ENCODE data around the gene CD5L.

CD5L gene

DNA sequence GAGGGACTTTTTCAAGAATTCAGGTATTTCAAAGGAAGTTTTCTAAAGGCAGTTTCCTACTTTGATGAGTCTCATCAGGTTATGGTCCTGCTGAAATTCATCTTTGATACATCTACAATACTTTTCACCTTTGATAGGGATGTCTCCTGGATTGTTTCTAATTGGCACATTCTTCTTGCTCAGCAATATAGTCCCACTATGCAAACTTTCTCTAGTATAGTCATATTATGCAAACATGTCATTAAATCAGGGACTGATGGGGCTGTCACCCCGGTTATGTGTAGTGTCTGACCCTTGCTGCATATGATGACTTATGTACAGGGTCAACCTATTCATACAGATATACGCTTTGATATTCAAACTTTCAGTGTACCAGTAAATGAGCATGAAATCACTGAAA is 21.3 kb downstream of the CD5L start:
- in situ Hi-C loops (cut with MboI; ENCODE audit: low pct_unique_long_range_greater_than_20kb, low sequenced_read_pairs), result no loop called here
- DNase-seq, result no peak

DNA sequence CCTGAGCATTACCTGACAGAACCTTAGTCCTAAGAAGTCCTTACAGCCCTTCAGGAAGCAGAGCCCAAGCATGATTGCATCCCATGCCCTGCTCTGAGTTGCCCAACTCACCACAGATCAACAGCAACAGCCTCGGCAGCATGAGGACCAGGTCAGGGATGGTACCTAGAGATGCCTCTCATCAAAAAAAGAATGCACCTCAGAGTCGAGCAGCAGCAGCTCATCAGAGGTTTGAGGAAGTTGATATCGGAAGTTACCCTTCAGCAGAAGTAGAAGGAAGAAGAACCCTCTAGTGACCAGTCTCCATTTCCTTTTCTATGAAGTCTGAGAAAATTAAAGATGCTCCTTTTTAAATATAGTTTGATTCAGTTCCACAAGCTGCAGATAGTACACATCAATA is 21.7 kb downstream of the CD5L start, which contains the start of gene FCRL1:
Gene FCRL1, minus strand, starts transcription at position 225 of the 400 bp plus-strand sequence. Its CDS starts 83 bp downstream, at position 142.
- in situ Hi-C loops (cut with MboI; ENCODE audit: low pct_unique_long_range_greater_than_20kb, low sequenced_read_pairs), result no loop called here
- no peak for DNase-seq

DNA sequence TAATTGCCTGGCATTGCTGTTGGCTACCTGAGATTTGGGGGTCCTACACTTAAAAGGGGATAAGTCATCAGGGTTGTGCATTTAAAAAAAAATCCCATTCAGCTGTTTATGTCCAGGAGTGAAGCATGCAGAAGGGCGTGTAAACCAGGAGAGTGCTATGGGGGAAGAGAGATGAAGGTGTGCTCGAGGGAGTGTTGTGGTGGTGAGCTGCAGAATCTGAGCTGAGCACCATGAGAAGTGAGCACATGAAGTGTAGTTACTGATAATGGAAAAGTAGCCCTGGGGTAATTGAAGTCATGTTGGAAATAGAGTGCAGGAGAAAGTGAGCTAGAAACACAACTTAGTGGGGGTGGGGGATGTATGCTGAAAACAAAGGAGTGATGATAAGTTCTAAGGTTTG is 22.4 kb downstream of the CD5L start:
- in situ Hi-C loops (cut with MboI; ENCODE audit: low pct_unique_long_range_greater_than_20kb, low sequenced_read_pairs), result no loop called here
- no peak for DNase-seq

DNA sequence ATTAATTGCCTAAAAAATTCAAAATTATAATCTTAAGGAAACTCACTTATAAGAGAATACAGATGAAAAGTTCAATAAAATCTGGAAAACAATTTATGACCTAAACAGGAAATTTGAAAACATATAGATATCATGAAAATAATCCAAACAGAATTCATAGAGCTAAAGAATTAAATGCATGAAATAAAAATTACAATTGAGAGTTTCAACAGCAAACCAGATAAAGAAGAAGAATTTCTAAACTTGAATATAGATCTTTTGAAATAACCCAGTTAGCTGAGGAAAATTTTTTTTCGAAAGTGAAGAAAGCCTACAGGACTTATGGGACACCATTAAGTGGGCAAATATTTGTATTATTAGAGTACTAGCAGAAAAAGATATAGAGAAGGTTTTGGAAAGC is 28.3 kb downstream of the CD5L start:
- no peak for DNase-seq
- in situ Hi-C loops (cut with MboI; ENCODE audit: low pct_unique_long_range_greater_than_20kb, low sequenced_read_pairs), result no loop called here

DNA sequence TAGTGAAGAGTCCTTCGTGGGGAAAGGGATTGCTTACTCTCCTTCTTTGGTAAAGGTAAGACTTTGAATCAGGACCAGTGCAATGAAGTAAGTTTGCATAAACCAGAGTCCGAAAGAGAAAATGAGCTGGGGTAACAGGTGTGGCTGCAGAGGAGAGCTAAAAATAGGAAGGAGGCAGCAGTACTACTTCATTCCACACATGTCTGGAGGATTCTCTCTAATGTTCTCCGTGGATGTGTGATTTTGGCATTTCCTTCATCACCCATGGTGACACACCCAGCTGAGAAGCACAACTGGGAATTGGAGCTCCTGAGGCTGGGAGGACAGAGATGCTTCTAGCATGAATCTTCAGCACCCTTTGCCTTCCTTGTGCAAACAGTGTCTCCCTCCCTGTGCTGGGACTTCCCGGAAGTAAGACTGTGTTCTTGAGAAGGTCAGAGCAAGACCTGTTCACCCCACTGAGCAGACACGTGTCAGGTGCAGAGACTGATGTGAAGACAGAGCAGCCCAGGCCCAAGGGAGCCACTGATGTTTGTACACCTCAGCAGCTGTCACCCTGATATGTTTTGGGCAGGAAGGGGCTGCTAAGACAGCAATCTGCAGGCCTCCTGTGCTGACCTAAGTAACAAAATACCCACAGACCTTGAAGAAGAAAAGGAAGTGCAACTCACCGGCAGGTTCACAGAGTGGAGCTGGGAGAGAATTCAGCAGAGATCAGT is 35.0 kb downstream of the CD5L start:
- DNase-seq, result no peak
- in situ Hi-C loops (cut with MboI; ENCODE audit: low pct_unique_long_range_greater_than_20kb, low sequenced_read_pairs), result no loop called here

DNA sequence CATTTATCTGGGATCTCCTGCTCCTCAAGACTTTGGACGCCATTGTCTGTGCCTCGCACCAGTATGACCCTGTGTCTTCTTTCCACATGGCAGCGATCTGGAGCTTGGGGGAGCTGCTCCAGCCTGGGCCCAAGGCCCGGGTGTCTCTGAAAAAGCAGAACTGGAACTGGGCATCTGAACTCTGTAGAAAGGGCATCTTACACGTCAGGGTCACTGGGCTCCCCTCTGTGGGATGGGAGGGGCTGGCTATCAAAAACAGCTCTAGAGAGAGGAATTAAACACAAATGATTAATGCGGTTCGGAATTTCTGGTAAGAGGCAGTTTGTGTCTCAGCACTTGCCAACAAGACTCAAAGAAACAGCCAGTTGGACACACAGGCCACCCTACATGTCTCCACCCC is 37.8 kb downstream of the CD5L start:
- DNase-seq, result no peak

DNA sequence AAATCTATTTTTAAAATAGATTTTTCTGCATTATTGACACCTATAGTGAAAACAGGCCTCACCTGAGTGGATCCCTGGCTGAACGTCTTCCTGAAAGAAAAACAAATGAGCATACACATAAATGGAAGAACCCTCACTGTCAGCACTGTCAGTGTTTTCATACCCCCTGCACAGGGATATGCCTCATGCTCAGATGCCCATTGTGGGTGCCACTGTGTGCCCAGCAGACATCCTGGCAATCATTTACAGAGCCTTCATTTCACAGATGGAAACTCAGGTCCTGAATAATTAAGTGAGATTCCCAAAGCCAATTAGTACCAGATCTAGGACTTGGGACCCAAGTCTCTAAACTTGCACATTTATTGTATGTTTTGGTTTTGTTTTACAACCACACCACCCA is 41.6 kb downstream of the CD5L start:
- DNase-seq, result no peak
- in situ Hi-C loops (cut with MboI; ENCODE audit: low pct_unique_long_range_greater_than_20kb, low sequenced_read_pairs), result no loop called here

More for the DNA sequence above, 37.8 kb downstream of the CD5L start:
- in situ Hi-C loops (cut with MboI; ENCODE audit: low pct_unique_long_range_greater_than_20kb, low sequenced_read_pairs), result no loop called here

DNA sequence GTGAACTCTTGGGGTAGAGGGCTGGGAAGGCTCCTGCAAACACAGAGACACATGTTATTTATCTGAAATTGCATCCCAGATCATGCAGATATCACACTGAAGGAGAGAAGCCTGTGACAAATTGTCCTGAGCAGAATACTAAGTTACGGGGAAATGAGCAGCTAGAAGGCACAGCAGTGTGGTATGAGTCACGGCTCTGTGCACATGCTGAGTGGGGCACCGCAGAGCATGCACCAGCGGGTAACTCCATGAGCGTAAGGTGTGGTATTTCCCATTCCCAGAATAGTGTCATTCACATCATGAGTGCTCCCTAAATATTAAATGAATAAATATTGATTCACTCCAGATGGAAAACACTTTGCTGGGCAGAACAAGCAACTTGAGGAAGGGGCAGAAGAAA is 43.4 kb downstream of the CD5L start:
- DNase-seq, result no peak
- in situ Hi-C loops (cut with MboI; ENCODE audit: low pct_unique_long_range_greater_than_20kb, low sequenced_read_pairs), result no loop called here

DNA sequence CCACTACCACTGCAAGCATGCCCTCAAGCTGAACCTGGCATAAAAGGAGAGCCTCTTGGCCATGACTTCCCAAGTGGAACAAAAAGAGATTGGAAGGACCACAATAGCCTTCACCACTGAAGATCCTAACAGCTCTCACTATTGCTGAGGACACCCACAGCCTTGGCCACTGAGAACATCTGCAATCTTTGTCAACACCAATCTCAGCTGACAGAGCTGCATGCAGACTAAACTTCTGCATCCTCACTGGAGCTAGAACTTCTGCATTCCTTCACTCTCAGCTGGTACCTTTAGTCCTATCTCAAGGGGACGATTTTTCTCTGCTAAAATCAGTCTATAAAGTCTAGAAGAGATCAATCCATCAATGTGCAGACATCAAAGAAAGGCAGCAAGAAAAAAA is 56.4 kb downstream of the CD5L start:
- DNase-seq, result no peak
- in situ Hi-C loops (cut with MboI; ENCODE audit: low pct_unique_long_range_greater_than_20kb, low sequenced_read_pairs), result no loop called here

DNA sequence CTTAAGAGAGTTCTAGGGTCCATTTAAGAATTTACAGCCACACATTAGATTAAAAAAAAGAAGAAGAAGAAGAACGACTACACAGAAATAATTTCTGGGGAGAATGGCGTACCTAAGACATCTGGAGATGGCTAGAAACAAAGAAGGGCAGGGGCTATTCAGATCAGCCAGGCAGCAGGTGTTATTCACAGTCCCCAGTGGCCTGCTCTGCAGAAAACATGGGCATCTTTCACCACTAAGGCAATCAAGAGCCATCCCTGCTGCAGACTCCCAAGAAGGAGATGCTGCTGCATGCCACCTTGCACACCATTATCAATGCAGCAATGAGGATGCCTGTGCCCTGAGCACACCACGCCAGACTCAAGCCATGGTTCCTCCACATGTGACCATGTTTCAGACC is 56.8 kb downstream of the CD5L start:
- in situ Hi-C loops (cut with MboI; ENCODE audit: low pct_unique_long_range_greater_than_20kb, low sequenced_read_pairs), result no loop called here
- no peak for DNase-seq

DNA sequence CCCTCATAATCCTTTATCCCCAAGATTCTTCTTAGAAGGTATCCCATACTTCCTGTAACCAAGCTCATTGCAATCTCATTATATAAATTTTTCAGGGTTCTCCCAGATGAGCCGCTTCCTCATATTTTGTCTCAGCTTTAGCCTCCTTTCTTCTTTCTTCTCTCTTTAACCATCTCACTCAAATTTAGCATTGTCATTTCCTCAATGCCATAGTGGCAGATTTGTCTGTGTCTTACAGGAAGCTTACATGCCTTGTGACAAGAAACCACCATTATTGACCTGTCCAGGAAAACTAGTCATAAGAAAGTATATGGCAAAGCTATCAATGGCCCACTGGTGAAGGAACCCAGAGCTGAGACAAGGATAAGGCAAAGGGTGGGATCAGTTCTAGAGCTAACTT is 58.7 kb downstream of the CD5L start:
- in situ Hi-C loops (cut with MboI; ENCODE audit: low pct_unique_long_range_greater_than_20kb, low sequenced_read_pairs), result no loop called here
- DNase-seq, result no peak

DNA sequence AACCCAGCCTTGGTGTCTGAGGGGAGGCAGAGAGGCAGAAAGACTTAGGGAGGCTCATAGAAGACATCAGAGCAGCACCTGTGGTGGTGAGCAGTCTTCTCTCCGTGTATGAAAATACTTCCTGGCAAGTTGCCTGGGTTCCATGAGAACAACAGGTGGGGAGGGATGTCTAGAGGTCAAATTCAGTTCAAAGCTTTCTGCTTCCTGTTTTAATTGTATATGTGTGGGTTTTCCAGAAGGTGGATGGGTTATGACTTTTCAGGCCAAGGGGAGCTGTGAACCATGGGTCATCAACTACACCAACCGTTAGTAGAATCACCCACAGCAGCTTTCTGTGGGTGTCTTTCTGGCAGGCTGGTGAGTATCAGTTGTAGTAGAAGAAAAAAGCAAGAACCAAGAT is 60.6 kb downstream of the CD5L start:
- DNase-seq, result no peak
- in situ Hi-C loops (cut with MboI; ENCODE audit: low pct_unique_long_range_greater_than_20kb, low sequenced_read_pairs), result no loop called here
